H1 (cell line): Measurements from ENCODE around the gene RPUSD2. TPM values are rescaled to one million over a fixed set of nuclear protein-coding genes. Genes with fewer than 3 reads are reported as not detected.

Source experiments
- CTCF ChIA-PET: fragments of 300-600 bp; sonication (Branson Sonifier 250); formaldehyde crosslinking; loops from one replicate; lab custom pipeline; 2021; ENCODE audit not compliant: partially characterized antibody; lab: Charles Lee
- POLR2A ChIA-PET: fragments of 300-600 bp; sonication (Branson Sonifier 250); formaldehyde crosslinking; loops from one replicate; lab custom pipeline; 2021; ENCODE audit warnings: inconsistent platforms; ENCODE audit not compliant: partially characterized antibody; lab: Charles Lee
- DNase-seq, 2 experiments: peaks; one replicate each; pipeline versions ENCODE4 v3.0.0 to v3.0.0-alpha.2; 2010 to 2022; ENCODE audit warnings: low spot score in 2 of 2, low read depth in 1 of 2, mixed read lengths in 1 of 2
- FAIRE-seq: peaks from 2 replicates; lab custom pipeline; 2011; peaks lifted over from hg19 to GRCh38; lab: Jason Lieb, UNC
- H2AFZ ChIP-seq: 2 replicates; pipeline ENCODE4 v1.8.1; 2012; ENCODE audit warnings: low read length, inconsistent platforms
- H2AK5ac ChIP-seq: 2 replicates; pipeline ENCODE4 v1.6.1; 2013; ENCODE audit warnings: low read depth, low read length
- H2BK120ac ChIP-seq: replicated peaks from 2 replicates; pipeline ENCODE3; 2013; ENCODE audit warnings: low read depth, low read length, inconsistent platforms
- H2BK12ac ChIP-seq: 2 replicates; pipeline ENCODE4 v1.6.1; 2013; ENCODE audit warnings: low read depth, low read length
- H2BK15ac ChIP-seq: 2 replicates; pipeline ENCODE4 v1.6.1; 2013; ENCODE audit warnings: low read length
- H2BK20ac ChIP-seq: 2 replicates; pipeline ENCODE4 v1.6.1; 2013; ENCODE audit warnings: low read length
- H2BK5ac ChIP-seq: 2 replicates; pipeline ENCODE4 v1.6.1; 2013; ENCODE audit warnings: low read depth, low read length
- H3K14ac ChIP-seq: 2 replicates; pipeline ENCODE4 v1.6.1; 2013; ENCODE audit warnings: inconsistent platforms; ENCODE audit not compliant: insufficient read length
- H3K18ac ChIP-seq: 2 replicates; pipeline ENCODE4 v1.6.1; 2013; ENCODE audit warnings: low read length; ENCODE audit errors: extremely low read depth
- H3K23ac ChIP-seq: 2 replicates; pipeline ENCODE4 v1.6.1; 2013; ENCODE audit warnings: inconsistent platforms; ENCODE audit not compliant: insufficient read length
- H3K23me2 ChIP-seq: 2 replicates; pipeline ENCODE4 v1.6.1; 2013; ENCODE audit warnings: low read depth, low read length
- H3K27ac ChIP-seq: 2 replicates; pipeline ENCODE4 v1.6.1; 2011; ENCODE audit warnings: low read depth, low read length, inconsistent platforms
- H3K27me3 ChIP-seq, 4 experiments: replicated peaks in 1 of 4; 1 replicate in 1 of 4; 2 replicates in 3 of 4; pipeline versions ENCODE4 v1.6.1 to v1.8.1; 2011 to 2013; ENCODE audit warnings: low read length in 3 of 4, mild to moderate bottlenecking in 3 of 4, inconsistent platforms in 2 of 4, mixed read lengths in 2 of 4, moderate library complexity in 1 of 4; ENCODE audit not compliant: control insufficient read depth in 3 of 4, insufficient read depth in 3 of 4; ENCODE audit errors: extremely low read depth in 1 of 4
- H3K36me3 ChIP-seq, 4 experiments: 2 replicates each; pipeline versions ENCODE4 v1.6.1 to v1.8.1; 2011 to 2013; ENCODE audit warnings: mild to moderate bottlenecking in 4 of 4, low read length in 3 of 4, moderate library complexity in 2 of 4, control low read depth in 1 of 4, inconsistent platforms in 1 of 4; ENCODE audit not compliant: insufficient read depth in 4 of 4, control insufficient read depth in 2 of 4
- H3K4ac ChIP-seq: replicated peaks from 2 replicates; pipeline ENCODE3; 2013; ENCODE audit warnings: low read length, low read depth, mixed read lengths, inconsistent platforms; ENCODE audit not compliant: insufficient read length
- H3K4me1 ChIP-seq, 4 experiments: replicated peaks in 1 of 4; 1 replicate in 1 of 4; 2 replicates in 3 of 4; pipeline versions ENCODE4 v1.6.1 to v1.8.1; 2011 to 2013; ENCODE audit warnings: low read length in 3 of 4, inconsistent platforms in 2 of 4, mixed read lengths in 1 of 4; ENCODE audit not compliant: insufficient read depth in 4 of 4, control insufficient read depth in 3 of 4
- H3K4me2 ChIP-seq, 2 experiments: 2 replicates each; pipeline versions ENCODE4 v1.6.1 to v1.8.1; 2011 to 2013; ENCODE audit warnings: low read depth in 2 of 2, low read length in 2 of 2, control low read depth in 1 of 2, inconsistent platforms in 1 of 2, mild to moderate bottlenecking in 1 of 2; ENCODE audit not compliant: insufficient read depth in 1 of 2
- H3K4me3 ChIP-seq, 4 experiments: fragments of 200-600, 300-600 bp in 1 of 4; sonication (generic), shearing (Covaris generic), sonication (Bioruptor Twin) in 1 of 4; 2 replicates each; pipeline versions ENCODE4 v1.5.1 to v1.8.1; 2011 to 2016; ENCODE audit warnings: low read length in 4 of 4, low read depth in 3 of 4, control low read depth in 2 of 4, inconsistent platforms in 2 of 4, mild to moderate bottlenecking in 2 of 4, mixed read lengths in 1 of 4, moderate library complexity in 1 of 4; ENCODE audit not compliant: insufficient read depth in 2 of 4; ENCODE audit errors: extremely low read depth in 1 of 4
- H3K56ac ChIP-seq: replicated peaks from 2 replicates; pipeline ENCODE3; 2013; ENCODE audit warnings: low read depth, mild to moderate bottlenecking, mixed read lengths, low read length, inconsistent platforms; ENCODE audit not compliant: insufficient read length
- H3K79me1 ChIP-seq: 2 replicates; pipeline ENCODE4 v1.6.1; 2013; ENCODE audit warnings: low read depth, low read length, control low read depth
- H3K79me2 ChIP-seq, 2 experiments: 2 replicates each; pipeline versions ENCODE4 v1.6.1 to v1.8.1; 2012 to 2013; ENCODE audit warnings: low read length in 2 of 2, mild to moderate bottlenecking in 2 of 2, inconsistent platforms in 1 of 2; ENCODE audit not compliant: insufficient read depth in 2 of 2, control insufficient read depth in 1 of 2
- H3K9ac ChIP-seq, 4 experiments: replicated peaks in 1 of 4; 1 replicate in 1 of 4; 2 replicates in 3 of 4; pipeline versions ENCODE4 v1.6.1 to v1.8.1; 2011 to 2013; ENCODE audit warnings: low read depth in 3 of 4, low read length in 3 of 4, control low read depth in 2 of 4, mild to moderate bottlenecking in 2 of 4, moderate library complexity in 2 of 4, inconsistent platforms in 1 of 4; ENCODE audit errors: extremely low read depth in 1 of 4
- H3K9me3 ChIP-seq, 2 experiments: 2 replicates each; pipeline versions ENCODE4 v1.6.1 to v1.8.1; 2012 to 2013; ENCODE audit warnings: mild to moderate bottlenecking in 2 of 2, moderate library complexity in 2 of 2, control low read depth in 1 of 2, inconsistent platforms in 1 of 2, low read depth in 1 of 2, low read length in 1 of 2, mixed read lengths in 1 of 2; ENCODE audit not compliant: insufficient read depth in 2 of 2
- H4K20me1 ChIP-seq, 2 experiments: replicated peaks in 1 of 2; 2 replicates each; pipeline versions ENCODE3 to v1.8.1; 2011 to 2013; ENCODE audit warnings: inconsistent platforms in 2 of 2, low read length in 2 of 2, mild to moderate bottlenecking in 1 of 2; ENCODE audit not compliant: insufficient read depth in 2 of 2, control insufficient read depth in 1 of 2
- H4K5ac ChIP-seq: 2 replicates; pipeline ENCODE4 v1.6.1; 2013; ENCODE audit warnings: low read length, low read depth, mixed read lengths, inconsistent platforms; ENCODE audit not compliant: insufficient read length
- H4K8ac ChIP-seq: 2 replicates; pipeline ENCODE4 v1.8.0; 2013; ENCODE audit warnings: mild to moderate bottlenecking, moderate library complexity, low read length, inconsistent platforms; ENCODE audit not compliant: insufficient read depth; ENCODE audit errors: extremely low read depth
- H4K91ac ChIP-seq: replicated peaks from 2 replicates; pipeline ENCODE3; 2013; ENCODE audit warnings: low read length, mixed read lengths, inconsistent platforms; ENCODE audit not compliant: insufficient read length
- CBX5 ChIP-seq: fragments of 300-800, 300-1000 bp; sonication (generic); IDR thresholded peaks from 2 replicates; pipeline ENCODE4 v1.7.1; 2016; ENCODE audit warnings: antibody characterized with exemption, low read length, low read depth
- CREB1 ChIP-seq: IDR thresholded peaks from 2 replicates; pipeline ENCODE4 v1.6.1; 2012; ENCODE audit warnings: inconsistent platforms
- EZH2 ChIP-seq: fragments of 200-600 bp; sonication (generic); IDR thresholded peaks from 2 replicates; pipeline ENCODE4 v1.7.1; 2012; ENCODE audit warnings: low read depth, mild to moderate bottlenecking, moderate library complexity, low read length, inconsistent platforms; ENCODE audit not compliant: severe bottlenecking
- JUND ChIP-seq: IDR thresholded peaks from 2 replicates; pipeline ENCODE4 v1.6.1; 2011; ENCODE audit warnings: mild to moderate bottlenecking, improper control_type of control experiment, low read length
- KDM4A ChIP-seq: IDR thresholded peaks from one replicate; pipeline ENCODE4 v1.7.1; 2012; ENCODE audit warnings: low read depth, mild to moderate bottlenecking, moderate library complexity, low read length, inconsistent platforms; ENCODE audit not compliant: severe bottlenecking
- MAFK ChIP-seq: IDR thresholded peaks from 2 replicates; pipeline ENCODE4 v1.6.1; 2012; ENCODE audit warnings: low read depth, mild to moderate bottlenecking, improper control_type of control experiment, low read length
- PHF8 ChIP-seq: fragments of 200-600 bp; sonication (generic); conservative IDR thresholded peaks from 2 replicates; pipeline ENCODE4 v1.7.1; 2012; ENCODE audit warnings: low read depth, mild to moderate bottlenecking, inconsistent platforms, low read length, moderate library complexity
- SIRT6 ChIP-seq: IDR thresholded peaks from one replicate; pipeline ENCODE4 v1.7.1; 2012; ENCODE audit warnings: low read length, inconsistent platforms
- SP4 ChIP-seq: IDR thresholded peaks from 2 replicates; pipeline ENCODE4 v1.6.1; 2012; ENCODE audit warnings: low read length, inconsistent platforms
- TCF12 ChIP-seq: IDR thresholded peaks from 2 replicates; pipeline ENCODE4 v1.6.1; 2011; ENCODE audit warnings: low read depth, mild to moderate bottlenecking, low read length
- WGBS, 2 experiments: shearing (Covaris generic) in 1 of 2; methylation state at CpG; one replicate each; pipeline versions ENCODE4 v1.1.6 to v1.1.7; 2013 to 2015; ENCODE audit warnings: low lambda C conversion rate in 2 of 2, mixed read lengths in 2 of 2, inconsistent platforms in 1 of 2, low coverage in 1 of 2, missing lambda C conversion rate in 1 of 2; ENCODE audit not compliant: insufficient replicate concordance in 2 of 2, insufficient coverage in 1 of 2, insufficient read length in 1 of 2; ENCODE audit errors: extremely low coverage in 1 of 2, missing lambda C conversion rate in 1 of 2; 5-methylcytosine and 5-hydroxymethylcytosine counted together
- polyA plus RNA-seq, 7 experiments: library from polyadenylated mRNA; depleted of rRNA in 3 of 7; stranded (reverse) in 5 of 7; unstranded in 2 of 7; fragments of >200 nt in 5 of 7; fragments of 200-250 nt in 2 of 7; gene quantifications; 1 replicate in 5 of 7; 2 replicates in 1 of 7; 4 replicates in 1 of 7; pipeline versions ENCODE4 v1.2.1 to v1.2.3, GENCODE V29; 2011 to 2013; ENCODE audit warnings: missing spikeins in 2 of 7, mixed read lengths in 2 of 7
- total RNA-seq: library from RNA; stranded (reverse); fragmentation: NEBNext Ultra II Directional; extraction: Animal tissue kit (Norgen Biotek cat#: 25700); gene quantifications from 2 replicates; pipeline ENCODE4 v1.2.1, GENCODE V29; 2021

The RPUSD2 gene
- total and polyA plus RNA-seq, 2 of the 8 experiments (the other 6 are each of a cell fraction or from before 2014, with no cell fraction given) = 14.5 to 28.5 TPM

GRCh38 chr15:40600956-40601355 is 31.9 kb downstream of the RPUSD2 start:
- Histone ChIP-seq H2AFZ (no peak overlapping the region), H3K56ac (no peak overlapping the region), H2BK5ac (no peak overlapping the region), H2BK120ac (no peak overlapping the region), H3K18ac (no peak overlapping the region), H2BK12ac (no peak overlapping the region), H3K4me1 (no peaks in the 10 kb centered on the region), H3K4me3 (no peak overlapping the region), H4K91ac (no peak overlapping the region), H3K23me2 (no peaks in the 10 kb centered on the region), H3K36me3 (no peaks in the 10 kb centered on the region), H4K20me1 (no peaks in the 10 kb centered on the region), H3K9ac (no peak overlapping the region), H3K27ac (no peak overlapping the region), H3K23ac (no peak overlapping the region), H4K5ac (no peak overlapping the region), H3K27me3 (no peaks in the 10 kb centered on the region), H2AK5ac (no peak overlapping the region), H3K4ac (no peak overlapping the region), H3K79me1 (peaks cover 2% of the 10 kb centered on the region; the same call in 1 of the 2 replicates), H3K14ac (no peak overlapping the region), H2BK20ac (no peak overlapping the region), H4K8ac (no peak overlapping the region), H3K9me3 (no peaks in the 10 kb centered on the region), H2BK15ac (no peak overlapping the region), H3K4me2 (no peak overlapping the region), H3K79me2 (peaks cover 0 to 9% of the 10 kb centered on the region in 2 experiments; a peak in 2 of 4 replicates)
- POLR2A ChIA-PET = interaction anchor here (1.1 kb wide), 1 partner anchor 8 kb away, joined by 3 read pairs; no protein-coding TSS in a partner anchor
- CTCF ChIA-PET = interaction anchor here (1.0 to 5.6 kb wide), 4 partner anchors 11 to 182 kb away, joined by 3 to 42 read pairs (median 4); no protein-coding TSS in a partner anchor
- 96% methylated on average over 12 of the region's 12 CpGs; no CpG with 5 or more reads in 1 of the 2 experiments for WGBS, 2 experiments
- FAIRE-seq = no peak
- TF ChIP-seq CREB1 (no peak), EZH2 (no peak), SIRT6 (no peak), SP4 (no peak), MAFK (no peak), CBX5 (no peak), KDM4A (no peak), TCF12 (no peak), JUND (no peak), PHF8 (no peak)
- no peak for DNase-seq
